T-helper 2 cell treated with Interferon-gamma antibody and Interleukin-4, amounts not matched to agents 5 μg/mL and 100 μg/mL, for 36 hours (primary cell): ENCODE measurements around the gene MYEOV.

Experiments used
- DNase-seq: peaks from one replicate; pipeline ENCODE4 v3.0.0; 2021; ENCODE audit warnings: low spot score
- H3K27ac Mint-ChIP-seq: one replicate; pipeline ENCODE4 v1.8.0; 2021; ENCODE audit warnings: mild to moderate bottlenecking, mixed read lengths
- H3K27me3 Mint-ChIP-seq: one replicate; pipeline ENCODE4 v1.8.0; 2021; ENCODE audit warnings: low read depth, mixed read lengths
- H3K36me3 Mint-ChIP-seq: one replicate; pipeline ENCODE4 v1.8.0; 2021; ENCODE audit warnings: low read depth, mixed read lengths
- H3K4me1 Mint-ChIP-seq: one replicate; pipeline ENCODE4 v1.8.0; 2021; ENCODE audit warnings: low read depth, mixed read lengths
- H3K4me3 Mint-ChIP-seq: one replicate; pipeline ENCODE4 v1.8.0; 2022; ENCODE audit warnings: mild to moderate bottlenecking, moderate library complexity, mixed read lengths
- H3K9me3 Mint-ChIP-seq: one replicate; pipeline ENCODE4 v1.8.0; 2021; ENCODE audit warnings: mixed read lengths

MYEOV gene

DNA sequence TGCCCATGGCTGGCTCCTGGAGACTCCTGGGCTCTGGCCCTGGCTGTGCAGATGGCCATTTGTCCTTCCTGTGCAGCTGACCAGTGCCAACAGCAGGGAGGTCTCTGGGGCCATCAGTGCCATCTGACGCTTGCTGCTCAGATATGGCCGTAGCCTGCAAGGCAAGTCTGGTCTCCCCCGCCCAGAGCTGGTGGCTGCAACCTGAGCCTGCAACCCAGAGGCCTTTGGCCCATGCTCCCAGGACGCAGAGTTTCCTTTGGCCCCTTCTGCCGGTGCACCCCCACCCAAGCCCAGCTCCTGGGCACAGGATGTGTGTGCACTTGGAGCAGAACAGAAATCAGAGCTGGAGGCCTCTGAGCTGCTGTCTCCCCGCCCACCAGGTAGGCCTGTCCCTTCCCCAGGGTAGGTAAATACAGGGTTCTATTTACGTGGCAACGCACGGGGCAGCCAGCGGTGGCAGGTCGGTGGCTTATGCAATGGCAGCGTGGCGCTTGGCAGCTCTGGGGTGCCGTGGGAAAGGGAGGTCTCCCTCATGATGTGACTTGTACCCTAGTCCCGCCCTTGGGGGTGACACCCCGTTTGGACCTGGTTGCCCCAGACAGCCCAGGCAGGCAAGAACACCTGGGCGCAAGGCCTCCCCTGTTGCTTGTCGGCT lies 21.0 kb upstream of the MYEOV start:
- Mint-ChIP-seq H3K4me3 (no peak overlapping the region), H3K27me3 (no peaks in the 10 kb centered on the region), H3K27ac (no peak overlapping the region), H3K36me3 (no peaks in the 10 kb centered on the region), H3K9me3 (no peaks in the 10 kb centered on the region), H3K4me1 (no peaks in the 10 kb centered on the region)
- no peak for DNase-seq

DNA sequence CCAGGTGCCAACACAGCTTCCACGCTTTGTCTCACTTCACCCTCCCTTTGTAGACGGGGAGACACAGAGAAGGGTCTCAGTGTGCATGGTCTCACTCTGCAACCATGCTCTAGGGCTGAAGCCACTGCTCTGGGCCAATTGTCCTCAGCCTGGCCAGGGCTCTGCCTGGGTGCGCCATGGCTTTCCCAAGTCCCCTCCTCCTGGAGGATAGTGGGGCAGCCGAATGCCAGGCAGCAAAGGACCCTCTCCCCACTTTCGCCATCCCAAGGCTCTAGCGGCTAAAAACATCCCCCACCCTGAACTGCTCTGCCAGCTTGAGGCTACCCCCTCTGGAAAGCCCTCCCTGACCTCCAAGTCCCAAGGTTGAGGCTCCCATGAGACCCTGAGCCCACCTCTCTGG lies 20.4 kb upstream of the MYEOV start:
- Mint-ChIP-seq H3K4me1 (no peaks in the 10 kb centered on the region), H3K27me3 (no peaks in the 10 kb centered on the region), H3K4me3 (no peak overlapping the region), H3K27ac (no peak overlapping the region), H3K36me3 (no peaks in the 10 kb centered on the region), H3K9me3 (no peaks in the 10 kb centered on the region)
- DNase-seq: no peak

DNA sequence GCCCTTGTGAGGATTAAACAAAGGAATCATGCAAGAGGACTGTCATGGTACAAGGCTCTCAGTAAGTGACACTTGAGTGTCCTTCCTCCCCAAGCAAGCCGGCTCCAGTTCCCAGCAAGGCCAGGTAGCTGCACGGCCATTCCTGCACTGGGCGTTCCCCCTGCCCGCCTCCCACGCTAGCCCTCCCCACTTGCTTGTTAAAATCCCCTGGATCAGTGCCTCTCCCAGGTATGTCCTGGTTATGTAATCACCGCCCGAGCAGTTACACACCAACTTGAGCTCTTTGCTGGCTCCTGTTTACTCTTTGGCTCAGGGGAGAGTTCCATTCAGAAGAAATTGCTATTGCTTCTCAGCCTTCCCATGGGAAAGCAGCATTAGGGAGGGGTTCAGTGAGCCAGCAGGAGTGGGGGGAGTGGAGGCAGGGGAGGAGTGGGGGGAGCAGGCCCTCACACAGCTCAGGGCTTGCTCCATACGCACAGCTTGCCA lies 19.4 kb upstream of the MYEOV start:
- no peak for DNase-seq
- Mint-ChIP-seq H3K27ac (no peak overlapping the region), H3K9me3 (no peaks in the 10 kb centered on the region), H3K36me3 (no peaks in the 10 kb centered on the region), H3K4me3 (no peak overlapping the region), H3K4me1 (no peaks in the 10 kb centered on the region), H3K27me3 (no peaks in the 10 kb centered on the region)

DNA sequence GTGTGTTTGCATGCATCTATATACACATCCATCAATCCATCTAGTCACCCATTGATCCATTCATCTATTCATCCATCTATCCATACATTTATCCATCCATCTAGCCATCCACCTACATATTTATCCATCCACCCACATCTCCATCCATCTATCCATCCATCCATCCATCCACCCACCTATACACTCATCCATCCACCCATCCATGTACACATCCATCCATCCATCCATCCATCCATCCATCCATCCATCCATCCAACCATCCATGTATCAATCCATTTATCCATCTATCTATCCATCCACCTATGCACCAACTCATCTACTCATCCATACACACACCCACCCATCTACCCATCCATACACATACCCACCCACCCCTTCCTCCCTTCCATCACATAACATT lies 18.8 kb upstream of the MYEOV start:
- no peaks in the 10 kb centered on the region for H3K27me3 Mint-ChIP-seq
- no peak overlapping the region for H3K27ac Mint-ChIP-seq
- no peak for DNase-seq
- no peaks in the 10 kb centered on the region for H3K4me1 Mint-ChIP-seq
- no peaks in the 10 kb centered on the region for H3K9me3 Mint-ChIP-seq
- no peaks in the 10 kb centered on the region for H3K36me3 Mint-ChIP-seq
- no peak overlapping the region for H3K4me3 Mint-ChIP-seq

DNA sequence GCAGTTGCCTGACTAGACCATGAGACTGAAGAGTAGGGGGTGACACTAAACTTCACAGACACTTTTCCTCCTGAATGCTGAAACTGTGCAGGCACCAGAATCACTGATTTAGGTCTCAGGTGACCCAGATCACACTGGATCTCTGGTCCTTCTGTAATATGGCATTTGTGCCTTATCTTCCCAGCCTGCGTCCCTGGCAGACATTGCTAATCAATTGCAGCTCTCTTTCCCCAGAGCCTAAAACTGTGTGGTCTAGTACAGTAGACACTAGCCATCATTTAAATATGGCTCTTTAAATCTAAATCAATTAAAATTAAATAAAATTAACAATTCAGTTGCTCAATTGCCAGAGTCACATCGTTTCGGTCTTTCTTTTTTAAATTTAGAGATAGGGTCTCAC lies 17.8 kb upstream of the MYEOV start:
- Mint-ChIP-seq H3K4me3 (no peak overlapping the region), H3K4me1 (no peaks in the 10 kb centered on the region), H3K27me3 (no peaks in the 10 kb centered on the region), H3K9me3 (no peaks in the 10 kb centered on the region), H3K27ac (no peak overlapping the region), H3K36me3 (no peaks in the 10 kb centered on the region)
- DNase-seq: no peak

DNA sequence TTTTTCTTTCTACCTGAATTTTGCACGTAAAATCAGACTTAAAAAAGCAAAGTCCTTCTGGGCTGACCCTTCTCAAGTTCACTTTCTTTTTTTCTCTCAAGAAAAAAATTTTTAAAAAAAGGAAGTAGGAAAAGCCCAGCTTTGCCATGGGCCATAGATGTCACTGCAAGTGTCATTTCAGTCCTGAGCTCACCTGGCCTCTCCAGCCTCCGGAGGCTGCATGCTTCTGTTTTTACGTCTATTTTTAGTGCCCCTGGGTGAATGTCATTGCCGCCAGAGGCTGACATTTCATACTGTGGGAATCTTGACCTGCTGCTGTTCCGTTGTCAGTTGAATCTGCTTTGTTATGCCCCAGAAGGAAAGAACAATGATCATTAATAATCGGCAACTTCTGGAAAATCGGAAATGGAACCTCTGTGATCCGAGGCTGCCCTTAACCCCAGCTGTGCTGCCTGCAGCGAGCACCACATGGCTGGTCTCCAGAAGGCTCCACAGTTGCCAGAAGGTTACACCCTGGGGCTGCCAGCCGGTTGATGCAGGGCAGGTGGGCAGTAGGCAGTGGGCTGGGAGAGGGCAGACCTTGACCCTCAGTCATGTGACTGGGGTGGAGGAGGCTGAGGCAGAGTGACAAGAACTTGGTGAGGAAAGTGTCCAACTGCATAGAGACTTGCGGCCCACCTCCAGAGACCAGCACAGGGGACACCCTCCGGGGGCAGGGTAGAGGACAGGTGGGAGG lies 16.7 kb upstream of the MYEOV start:
- no peaks in the 10 kb centered on the region for H3K27me3 Mint-ChIP-seq
- no peak overlapping the region for H3K27ac Mint-ChIP-seq
- no peaks in the 10 kb centered on the region for H3K4me1 Mint-ChIP-seq
- DNase-seq: no peak
- H3K4me3 Mint-ChIP-seq: no peak overlapping the region
- H3K36me3 Mint-ChIP-seq: no peaks in the 10 kb centered on the region
- no peaks in the 10 kb centered on the region for H3K9me3 Mint-ChIP-seq

DNA sequence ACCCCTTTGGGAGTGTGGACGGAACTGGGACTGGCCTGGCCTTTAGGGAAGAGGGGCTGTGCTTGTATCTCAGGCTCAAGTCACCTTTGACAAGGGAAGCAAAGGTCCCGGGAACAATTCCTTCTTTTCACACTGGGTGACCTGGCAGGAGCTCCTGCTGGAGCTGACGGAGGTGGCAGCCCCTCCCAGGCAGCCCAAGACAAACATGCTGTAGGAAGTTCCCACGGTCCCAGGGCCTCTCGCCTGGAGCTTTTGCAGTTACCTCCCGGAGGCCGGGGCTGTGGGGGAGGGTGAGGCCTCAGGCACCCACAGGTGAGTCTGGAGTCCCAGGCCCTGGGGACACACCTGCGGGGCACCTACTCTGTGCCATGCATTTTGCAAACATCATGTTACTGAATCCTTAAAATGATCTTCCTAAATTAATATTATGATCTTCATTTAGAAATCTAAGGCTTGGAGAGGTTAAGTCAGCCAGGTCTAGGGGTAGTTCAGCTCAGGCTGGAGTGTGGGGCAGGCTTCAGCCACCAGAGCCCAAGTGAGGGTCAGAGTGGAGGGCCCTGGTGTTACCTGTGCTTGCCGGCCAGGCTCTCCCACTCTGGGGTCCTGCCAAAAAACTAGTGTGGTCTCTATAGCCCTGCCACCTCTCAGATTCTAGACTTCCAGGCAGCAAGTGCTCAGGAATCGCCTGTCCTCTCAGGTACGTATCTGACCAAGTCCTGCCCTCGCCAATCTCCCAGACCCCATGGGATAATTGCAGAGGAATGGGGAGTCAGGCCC lies 15.7 kb upstream of the MYEOV start:
- H3K4me3 Mint-ChIP-seq: no peak overlapping the region
- no peaks in the 10 kb centered on the region for H3K9me3 Mint-ChIP-seq
- no peaks in the 10 kb centered on the region for H3K27me3 Mint-ChIP-seq
- no peaks in the 10 kb centered on the region for H3K36me3 Mint-ChIP-seq
- no peak overlapping the region for H3K27ac Mint-ChIP-seq
- DNase-seq: no peak
- no peaks in the 10 kb centered on the region for H3K4me1 Mint-ChIP-seq

DNA sequence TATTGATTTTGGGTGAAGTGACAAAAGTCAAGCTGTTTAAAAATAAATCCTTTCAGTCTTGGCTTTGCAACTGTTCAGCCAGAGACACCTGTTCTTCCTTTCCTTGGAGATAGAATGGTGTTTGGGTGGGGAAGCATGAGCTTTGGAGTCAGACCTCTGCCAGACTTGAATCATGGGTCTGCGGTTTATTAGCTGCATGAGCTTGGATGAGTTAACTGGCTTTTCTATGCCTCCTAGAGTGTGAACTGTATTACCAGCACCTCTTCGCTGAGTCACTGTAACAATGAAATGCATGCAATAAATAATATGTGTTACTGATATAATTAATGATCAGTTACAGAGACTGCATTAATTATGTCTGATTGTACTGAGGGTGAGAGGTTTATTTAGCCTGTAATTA lies 13.5 kb upstream of the MYEOV start:
- Mint-ChIP-seq H3K36me3 (no peaks in the 10 kb centered on the region), H3K9me3 (no peaks in the 10 kb centered on the region), H3K27me3 (no peaks in the 10 kb centered on the region), H3K4me3 (no peak overlapping the region), H3K27ac (no peak overlapping the region), H3K4me1 (no peaks in the 10 kb centered on the region)
- no peak for DNase-seq

DNA sequence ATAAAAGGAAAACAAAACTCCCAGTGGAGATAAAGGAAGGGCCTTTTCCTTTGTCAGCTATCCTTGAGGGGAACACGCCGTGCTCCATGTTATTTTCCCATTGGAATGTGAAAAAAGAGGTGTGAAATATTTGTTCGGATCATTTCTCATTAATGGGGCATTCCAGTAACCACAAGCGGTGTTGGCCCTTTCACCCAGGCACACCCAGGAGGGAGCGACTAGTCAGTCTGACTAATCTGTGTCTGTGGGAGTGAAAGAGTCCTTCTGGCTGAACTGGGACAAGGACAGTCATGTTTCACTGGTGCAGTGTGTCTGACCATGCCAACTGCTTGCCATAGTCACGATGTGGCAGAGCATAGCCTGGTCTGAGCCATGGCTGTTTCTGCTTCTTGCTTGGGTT lies 13.0 kb upstream of the MYEOV start:
- Mint-ChIP-seq H3K4me3 (no peak overlapping the region), H3K4me1 (no peaks in the 10 kb centered on the region), H3K36me3 (no peaks in the 10 kb centered on the region), H3K9me3 (no peaks in the 10 kb centered on the region), H3K27me3 (no peaks in the 10 kb centered on the region), H3K27ac (no peak overlapping the region)
- no peak for DNase-seq

DNA sequence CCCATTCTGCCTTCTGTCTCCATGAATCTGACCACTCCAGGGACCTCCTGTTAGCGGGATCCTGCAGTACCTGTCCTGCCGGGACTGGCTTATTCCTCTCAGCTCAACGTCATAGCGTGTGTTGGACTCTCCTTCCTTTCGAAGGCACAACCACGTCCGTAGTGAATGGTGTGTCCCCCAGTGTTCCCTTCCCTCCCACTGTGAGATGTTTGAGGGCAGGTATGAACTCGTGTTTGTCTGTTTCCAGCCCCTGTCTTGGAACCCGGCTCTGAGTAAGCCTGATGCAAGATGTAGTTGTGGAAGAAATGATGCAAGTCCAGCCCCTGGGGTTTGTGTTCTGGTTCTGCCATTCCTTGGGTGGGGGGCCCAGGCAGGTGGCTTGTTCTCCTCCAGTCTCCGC lies 10.5 kb upstream of the MYEOV start:
- Mint-ChIP-seq H3K4me3 (no peak overlapping the region), H3K9me3 (no peaks in the 10 kb centered on the region), H3K4me1 (no peaks in the 10 kb centered on the region), H3K27ac (no peak overlapping the region), H3K36me3 (no peaks in the 10 kb centered on the region), H3K27me3 (no peaks in the 10 kb centered on the region)
- DNase-seq: no peak

DNA sequence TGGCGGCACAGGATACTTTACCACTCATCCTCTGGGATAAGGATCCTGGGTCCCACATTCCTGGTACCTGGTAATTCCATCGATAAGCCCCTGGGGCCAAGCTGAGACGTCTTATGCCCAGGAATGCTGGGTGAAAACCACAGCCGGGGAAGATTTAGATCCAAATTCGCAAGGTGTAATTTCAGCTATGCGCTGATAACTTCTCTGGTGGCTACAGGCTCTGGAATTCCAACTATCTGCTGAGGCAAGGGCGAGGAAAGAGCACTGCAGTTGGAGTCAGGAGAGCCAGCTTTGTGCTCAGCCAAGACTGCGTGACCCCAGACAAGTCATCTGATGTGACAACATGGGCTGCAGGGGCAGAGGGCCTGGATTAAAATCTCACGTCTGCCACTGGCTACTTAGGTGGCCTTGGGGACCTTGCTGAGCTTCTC lies 9.9 kb upstream of the MYEOV start:
- DNase-seq: no peak

DNA sequence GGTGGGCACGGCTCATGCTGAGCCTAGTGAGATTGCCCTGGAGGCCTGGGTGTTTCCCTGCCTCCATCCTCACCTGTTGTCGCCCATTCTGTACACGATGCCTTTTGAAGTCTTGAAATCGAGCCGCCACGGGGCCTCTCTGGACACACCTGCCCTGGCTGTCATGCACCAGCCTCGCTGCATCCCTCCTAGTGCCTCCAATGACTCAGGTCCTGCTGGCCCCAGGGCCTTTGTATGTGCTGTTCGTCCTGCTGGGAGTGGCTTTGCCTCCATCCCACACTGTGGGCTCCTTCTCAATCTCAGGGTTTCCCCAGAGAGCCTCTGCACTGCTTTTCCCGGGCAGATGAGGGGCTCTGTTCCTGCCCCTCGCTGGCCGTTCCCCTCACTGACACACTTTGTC lies 8.9 kb upstream of the MYEOV start:
- Mint-ChIP-seq H3K27ac (no peak overlapping the region), H3K9me3 (no peaks in the 10 kb centered on the region), H3K27me3 (no peaks in the 10 kb centered on the region), H3K4me3 (no peak overlapping the region), H3K4me1 (no peaks in the 10 kb centered on the region), H3K36me3 (no peaks in the 10 kb centered on the region)
- DNase-seq: no peak

More for the DNA sequence above, 9.9 kb upstream of the MYEOV start:
- Mint-ChIP-seq H3K4me3 (no peak overlapping the region), H3K36me3 (no peaks in the 10 kb centered on the region), H3K27me3 (no peaks in the 10 kb centered on the region), H3K9me3 (no peaks in the 10 kb centered on the region), H3K27ac (no peak overlapping the region), H3K4me1 (no peaks in the 10 kb centered on the region)

DNA sequence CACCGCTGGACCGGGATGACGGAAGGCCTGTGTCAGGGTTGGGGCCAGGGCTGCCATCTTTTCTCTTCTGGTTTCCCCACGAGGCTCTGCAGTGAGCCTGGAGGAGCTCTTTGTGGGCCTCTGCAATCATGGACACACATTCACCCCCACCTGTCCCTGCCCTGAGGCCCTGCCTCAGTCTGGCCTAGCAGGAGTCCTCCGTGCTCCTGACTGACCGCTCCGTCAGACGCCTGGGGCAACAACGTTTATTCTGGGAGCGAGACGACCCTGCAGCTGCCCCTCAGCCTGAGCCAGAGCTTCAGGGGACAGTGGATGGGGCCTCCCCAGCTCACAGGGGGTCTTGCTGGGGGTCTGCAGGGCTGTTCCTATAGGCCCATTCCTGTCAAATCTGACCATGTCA lies 8.2 kb upstream of the MYEOV start:
- DNase-seq: no peak
- Mint-ChIP-seq H3K4me1 (no peaks in the 10 kb centered on the region), H3K4me3 (no peak overlapping the region), H3K9me3 (no peaks in the 10 kb centered on the region), H3K36me3 (no peaks in the 10 kb centered on the region), H3K27me3 (no peaks in the 10 kb centered on the region), H3K27ac (no peak overlapping the region)
